GM18519 (cell line): ENCODE measurements around the gene CHD9.
"Not testable (repeated sequence)": the region's sequence is repeated elsewhere in the genome, so short reads cannot be mapped to it uniquely, and the experiment has no call there.

Experiments used
- ATAC-seq: cut with Tn5 transposase; IDR thresholded peaks from one replicate; pipeline ENCODE4 v1.9.1; 2021; ENCODE audit warnings: mild to moderate bottlenecking, moderate library complexity; ENCODE audit not compliant: unreplicated experiment, low FRiP score

The CHD9 gene

GRCh38 chr16:53235851-53236250 lies 181.1 kb downstream of the CHD9 start:
- no peak for ATAC-seq

DNA sequence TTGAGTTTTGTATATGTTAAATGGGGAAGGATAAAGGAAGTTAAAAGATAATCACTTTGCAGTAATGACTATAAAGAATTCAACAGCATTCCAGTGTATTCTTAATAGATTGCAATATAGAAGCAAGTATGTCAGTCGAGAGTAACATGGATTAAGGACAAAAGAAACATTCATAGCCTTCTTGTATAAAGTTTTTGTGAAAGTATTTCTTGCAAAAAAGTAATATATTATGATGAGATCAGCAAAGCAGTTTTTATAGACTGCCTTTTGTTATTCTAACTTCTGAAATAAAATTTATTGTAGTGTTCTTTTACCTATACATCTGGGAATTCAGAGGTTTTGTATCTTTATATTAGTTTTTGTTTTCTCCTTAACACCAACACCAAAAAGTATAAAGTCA lies 194.5 kb downstream of the CHD9 start:
- no peak for ATAC-seq

DNA sequence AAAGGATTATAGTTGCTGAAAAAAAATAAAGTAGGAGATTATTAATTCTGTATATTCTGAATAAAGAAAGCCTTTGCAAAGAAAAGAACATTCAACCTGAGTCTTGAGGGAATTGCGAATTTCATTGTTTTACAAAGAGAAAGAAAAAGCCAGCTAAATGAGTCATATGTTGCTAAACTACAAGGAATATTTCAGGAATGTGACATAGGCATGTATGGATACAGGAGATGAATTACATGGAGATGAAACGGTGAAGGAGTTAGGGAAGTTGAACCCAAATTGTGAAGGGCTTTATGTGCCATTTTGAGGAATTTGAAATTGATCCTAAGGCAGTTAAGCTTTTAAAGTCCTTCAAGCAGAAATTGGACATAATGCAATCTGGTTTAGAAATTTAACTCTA lies 202.2 kb downstream of the CHD9 start:
- ATAC-seq, result no peak

GRCh38 chr16:53258809-53259208 lies 204.0 kb downstream of the CHD9 start:
- ATAC-seq, result no peak

- ATAC-seq, result no peak
These were observed 206.5 kb downstream of the CHD9 start for GRCh38 chr16:53261276-53261675.

- ATAC-seq, result no peak
These were observed 207.9 kb downstream of the CHD9 start for GRCh38 chr16:53262645-53263044.

DNA sequence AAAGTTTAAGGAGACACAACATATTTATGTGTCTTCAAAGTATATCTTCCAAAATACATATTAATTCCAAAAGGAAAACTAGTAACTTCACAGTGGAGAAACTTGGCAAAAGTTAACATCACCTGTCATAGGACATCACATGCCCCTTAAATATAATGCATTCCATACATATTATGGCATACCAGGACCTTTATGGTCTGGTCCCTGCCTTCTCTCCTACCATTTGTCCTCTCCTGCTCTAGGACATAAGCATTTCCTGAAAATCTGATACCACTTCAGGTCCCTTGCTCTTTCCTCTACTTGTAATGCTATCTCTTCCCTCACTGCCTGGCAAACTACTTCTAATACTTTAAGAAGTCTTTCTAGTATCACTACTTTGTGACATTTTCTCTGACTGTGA lies 211.4 kb downstream of the CHD9 start:
- ATAC-seq, result no peak

- ATAC-seq, result not testable (repeated sequence)
These were observed 223.7 kb downstream of the CHD9 start for GRCh38 chr16:53278498-53278897.

GRCh38 chr16:53281280-53281679 lies 226.5 kb downstream of the CHD9 start:
- ATAC-seq, result no peak

- no peak for ATAC-seq
These were observed 227.1 kb downstream of the CHD9 start for GRCh38 chr16:53281859-53282258.

- ATAC-seq, result no peak
These were observed 227.5 kb downstream of the CHD9 start for GRCh38 chr16:53282328-53282727.

- no peak for ATAC-seq
These were observed 228.5 kb downstream of the CHD9 start for GRCh38 chr16:53282975-53283946.

DNA sequence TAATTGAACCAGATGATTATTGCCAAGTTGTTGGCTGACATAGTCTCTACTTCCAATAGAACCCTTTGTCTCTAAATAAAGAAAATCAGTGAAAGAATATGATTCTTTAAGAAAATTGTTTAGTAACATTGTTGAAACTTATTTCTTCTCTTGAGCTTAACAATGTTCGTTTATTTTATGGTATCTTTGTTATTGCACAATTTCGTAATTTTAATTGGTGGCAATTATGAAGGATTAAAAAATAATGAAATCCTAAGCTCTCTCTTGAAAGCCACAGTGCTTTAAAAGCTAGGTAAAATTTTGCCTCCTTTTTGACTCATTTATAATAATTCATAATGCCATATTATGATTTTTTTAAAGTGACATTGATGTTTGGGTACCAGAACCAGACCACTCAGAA lies 230.4 kb downstream of the CHD9 start:
- ATAC-seq, result no peak

DNA sequence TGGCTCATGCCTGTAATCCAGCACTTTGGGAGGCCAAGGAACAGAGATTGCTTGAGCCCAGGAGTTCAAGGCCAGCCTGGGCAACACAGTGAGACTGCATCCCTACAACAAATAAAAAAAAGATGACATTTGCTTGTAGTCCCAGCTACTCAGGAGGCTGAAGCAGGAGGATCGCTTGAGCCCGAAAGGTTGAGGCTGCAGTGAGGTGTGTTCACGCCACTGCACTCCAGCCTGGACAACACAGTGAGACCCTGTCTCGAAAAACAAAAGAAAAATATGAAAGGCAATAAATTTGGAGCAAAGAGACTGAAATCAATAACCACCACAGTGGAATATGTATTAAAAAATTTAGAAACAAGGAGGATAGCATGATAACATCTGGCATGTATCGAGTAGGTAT lies 235.7 kb downstream of the CHD9 start:
- no peak for ATAC-seq

GRCh38 chr16:53291757-53292392 lies 237.1 kb downstream of the CHD9 start:
- ATAC-seq, result no peak

DNA sequence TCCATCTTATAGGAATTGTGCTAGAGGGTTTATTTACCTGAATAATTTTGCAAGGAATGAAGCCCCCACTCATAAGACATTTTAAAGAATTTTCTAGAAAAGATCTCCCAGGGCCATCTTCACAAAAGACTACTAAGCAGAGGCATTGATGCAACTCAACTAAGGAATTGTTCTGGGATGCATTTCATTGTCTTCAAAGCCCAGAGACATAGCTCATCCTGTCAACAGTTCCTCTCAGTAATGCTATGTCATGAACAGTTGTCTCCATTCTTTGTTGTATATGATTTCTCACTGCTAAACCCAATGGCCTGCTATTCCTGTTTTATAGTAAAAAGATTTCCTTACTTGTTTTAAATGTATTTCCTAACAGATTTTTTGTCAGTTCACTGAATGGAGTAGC lies 242.7 kb downstream of the CHD9 start:
- ATAC-seq, result no peak

DNA sequence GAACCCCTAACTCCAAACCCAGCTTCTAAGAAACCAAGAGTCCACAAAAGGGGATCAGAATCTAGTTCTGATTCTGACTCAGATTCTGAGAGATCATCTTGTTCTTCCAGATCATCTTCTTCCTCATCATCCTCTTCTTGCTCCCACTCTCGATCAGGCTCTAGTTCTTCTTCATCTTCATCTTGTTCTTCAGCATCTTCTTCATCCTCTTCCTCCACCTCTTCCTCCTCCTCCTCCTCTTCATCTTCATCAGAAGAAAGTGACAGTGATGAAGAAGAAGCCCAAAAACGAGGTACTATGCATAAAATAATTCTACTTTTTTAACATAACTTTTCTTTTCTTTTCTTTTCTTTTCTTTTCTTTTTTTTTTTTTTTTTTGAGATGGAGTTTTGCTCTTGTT lies 249.5 kb downstream of the CHD9 start:
- no peak for ATAC-seq

GRCh38 chr16:53305743-53306142 lies 251.0 kb downstream of the CHD9 start:
- no peak for ATAC-seq

- ATAC-seq, result no peak
These were observed 254.7 kb downstream of the CHD9 start for GRCh38 chr16:53309457-53309856.

DNA sequence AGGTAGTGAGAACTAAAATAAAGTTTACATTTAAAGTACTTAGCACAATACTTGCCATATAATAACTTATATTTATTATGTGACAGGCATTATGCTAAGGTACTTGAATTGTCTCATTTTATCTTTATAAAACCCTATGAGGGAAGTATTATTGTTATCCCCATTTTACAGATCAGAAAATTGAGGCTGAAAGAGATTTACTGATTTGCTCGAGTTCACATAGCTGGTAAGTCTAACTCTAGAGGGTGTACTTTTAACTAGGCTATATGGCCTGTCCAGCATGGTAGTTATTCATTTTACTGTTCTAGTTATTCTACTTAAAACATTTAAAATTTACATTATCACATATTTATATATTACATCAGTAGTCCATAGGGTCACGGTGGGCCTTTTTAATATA lies 266.2 kb downstream of the CHD9 start:
- no peak for ATAC-seq

DNA sequence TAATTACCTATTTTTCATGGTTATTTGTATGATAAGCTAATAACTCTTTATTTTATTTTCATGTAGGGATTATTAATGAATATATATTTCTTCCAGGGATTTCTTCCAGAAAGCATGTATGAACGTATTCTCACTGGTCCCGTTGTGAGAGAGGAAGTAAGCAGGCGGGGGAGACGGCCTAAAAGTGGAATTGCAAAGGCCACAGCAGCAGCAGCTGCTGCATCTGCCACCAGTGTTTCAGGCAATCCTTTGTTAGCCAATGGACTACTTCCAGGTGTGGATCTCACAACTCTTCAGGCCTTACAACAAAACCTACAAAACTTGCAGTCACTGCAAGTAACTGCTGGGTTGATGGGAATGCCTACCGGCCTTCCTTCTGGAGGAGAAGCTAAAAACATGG lies 269.1 kb downstream of the CHD9 start:
- ATAC-seq, result no peak

GRCh38 chr16:53330991-53331390 lies 276.2 kb downstream of the CHD9 start:
- not testable (repeated sequence) for ATAC-seq
